Measurements from ENCODE around the gene TBL1Y. TPM values are rescaled to one million over a fixed set of nuclear protein-coding genes. Genes with fewer than 3 reads are reported as not detected.

The TBL1Y gene
- polyA plus RNA-seq, 3 donors = not detected

DNA sequence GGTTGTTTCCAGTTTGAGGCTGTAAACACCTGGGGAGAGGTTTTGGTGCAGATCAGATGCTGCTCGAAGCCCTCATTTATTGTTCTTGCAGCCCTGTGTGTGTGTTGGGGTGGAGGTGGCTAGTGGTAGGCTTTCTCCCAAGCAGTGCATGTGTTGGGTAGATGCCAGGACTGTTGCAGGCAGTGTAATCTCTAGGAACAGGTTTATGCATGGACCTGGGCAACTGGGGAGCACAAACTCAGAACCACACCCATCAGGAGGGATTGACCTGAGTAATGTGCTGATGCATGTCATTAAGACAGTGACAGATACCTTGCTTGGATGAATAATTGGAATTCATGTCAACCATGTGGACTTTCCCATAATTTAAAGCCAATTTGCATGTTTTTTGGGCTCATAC, 77.3 kb downstream of the TBL1Y start:
- Histone ChIP-seq H3K4me1 (ENCODE audit: control insufficient read depth in 1 of 2, insufficient read depth in 2 of 2, low read length in 2 of 2) (peaks cover 0 to 2% of the 10 kb centered on the region in 2 donors), H3K36me3 (replicated peaks in 1 of 2; ENCODE audit: control insufficient read depth in 1 of 2, insufficient read depth in 2 of 2, low read length in 2 of 2) (no peaks in the 10 kb centered on the region), H3K9ac (ENCODE audit: insufficient read depth, low read length, poor library complexity, severe bottlenecking) (no peak overlapping the region), H3K27me3 (ENCODE audit: control insufficient read depth in 2 of 2, insufficient read depth in 2 of 2, low read length in 2 of 2) (no peaks in the 10 kb centered on the region), H3K79me2 (ENCODE audit: insufficient read depth, low read length) (no peaks in the 10 kb centered on the region), H4K20me1 (ENCODE audit: insufficient read depth, low read length) (no peaks in the 10 kb centered on the region), H3K4me2 (replicated peaks; ENCODE audit: extremely low read depth, low read length, poor library complexity, severe bottlenecking) (no peak overlapping the region), H3K4me3 (replicated peaks in 1 of 3; ENCODE audit: low read depth in 2 of 3, low read length in 3 of 3) (no peak overlapping the region), H3K9me3 (replicated peaks in 1 of 2; ENCODE audit: control insufficient read depth in 1 of 2, insufficient read depth in 1 of 2, low read length in 2 of 2) (no peaks in the 10 kb centered on the region), H2AFZ (ENCODE audit: insufficient read depth, low read depth, low read length, poor library complexity, severe bottlenecking) (no peak overlapping the region), H3K27ac (ENCODE audit: low read depth in 1 of 2, low read length in 2 of 2) (no peak overlapping the region)
- intact Hi-C loops (cut with micrococcal nuclease) = no loop called here
- no peaks in the 10 kb centered on the region for H3K36me3 Mint-ChIP-seq
- H3K9me3 Mint-ChIP-seq = peaks cover 0 to 4% (median 0%) of the 10 kb centered on the region in 7 donors
- TF ChIP-seq CTCF (IDR thresholded peaks at IDR 0.05) = no peak
- no peak for DNase-seq
- H3K4me3 Mint-ChIP-seq = no peak overlapping the region
- no peaks in the 10 kb centered on the region for H3K4me1 Mint-ChIP-seq
- no peaks in the 10 kb centered on the region for H3K27me3 Mint-ChIP-seq (ENCODE audit: low read depth in 3 of 3)
- no CpG with 5 or more reads among the region's 1 CpG for WGBS (ENCODE audit: insufficient coverage)
- H3K27ac Mint-ChIP-seq = no peak overlapping the region

DNA sequence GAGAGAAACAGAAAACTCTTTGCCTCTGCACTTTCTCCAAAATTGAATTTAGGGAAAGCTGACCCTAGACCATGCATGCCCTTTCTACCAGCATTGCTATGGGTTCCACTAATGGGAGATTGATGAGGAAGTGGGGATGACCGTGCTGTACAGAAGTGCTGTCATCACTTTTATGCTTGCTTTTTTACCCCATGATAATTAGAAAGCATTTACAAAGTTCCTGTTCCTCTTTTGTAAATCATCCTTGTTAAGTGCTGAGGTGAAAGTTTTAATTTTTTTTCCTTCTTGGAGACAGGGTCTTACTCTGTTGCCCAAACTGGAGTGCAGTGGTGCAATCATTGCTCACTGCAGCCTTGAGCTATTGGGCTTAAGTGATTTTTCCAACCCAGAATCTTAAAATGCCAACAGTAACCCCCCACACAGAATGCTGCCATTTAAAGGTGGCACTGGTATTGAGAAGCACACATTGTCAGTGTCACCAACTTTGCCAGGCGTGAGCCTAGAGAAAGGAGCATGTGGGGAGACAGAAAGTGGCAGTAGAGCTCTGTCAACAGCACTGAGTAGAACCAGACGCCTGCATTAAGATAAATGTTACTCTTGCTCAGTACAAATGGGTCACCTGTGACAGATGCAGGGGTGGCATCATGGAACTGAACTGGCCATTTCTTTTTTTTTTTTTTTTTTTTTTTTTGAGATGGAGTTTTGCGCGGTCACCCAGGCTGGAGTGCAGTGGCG, 79.6 kb downstream of the TBL1Y start:
- H3K9me3 ChIP-seq (replicated peaks in 1 of 2; ENCODE audit: control insufficient read depth in 1 of 2, insufficient read depth in 1 of 2, low read length in 2 of 2) = no peaks in the 10 kb centered on the region
- peaks cover 0 to 2% of the 10 kb centered on the region in 2 donors for H3K4me1 ChIP-seq (ENCODE audit: control insufficient read depth in 1 of 2, insufficient read depth in 2 of 2, low read length in 2 of 2)
- WGBS (ENCODE audit: insufficient coverage) = no CpG with 5 or more reads among the region's 6 CpGs
- Mint-ChIP-seq H3K4me3 (no peak overlapping the region), H3K27ac (no peak overlapping the region), H3K9me3 (peaks cover 0 to 2% (median 0%) of the 10 kb centered on the region in 7 donors), H3K36me3 (no peaks in the 10 kb centered on the region), H3K4me1 (no peaks in the 10 kb centered on the region), H3K27me3 (ENCODE audit: low read depth in 3 of 3) (no peaks in the 10 kb centered on the region)
- no peak overlapping the region for H3K9ac ChIP-seq (ENCODE audit: insufficient read depth, low read length, poor library complexity, severe bottlenecking)
- H2AFZ ChIP-seq (ENCODE audit: insufficient read depth, low read depth, low read length, poor library complexity, severe bottlenecking) = no peak overlapping the region
- no peak for TF ChIP-seq CTCF (IDR thresholded peaks at IDR 0.05)
- H3K27ac ChIP-seq (ENCODE audit: low read depth in 1 of 2, low read length in 2 of 2) = no peak overlapping the region
- no peaks in the 10 kb centered on the region for H3K36me3 ChIP-seq (replicated peaks in 1 of 2; ENCODE audit: control insufficient read depth in 1 of 2, insufficient read depth in 2 of 2, low read length in 2 of 2)
- H3K4me2 ChIP-seq (replicated peaks; ENCODE audit: extremely low read depth, low read length, poor library complexity, severe bottlenecking) = no peak overlapping the region
- no peak overlapping the region for H3K4me3 ChIP-seq (replicated peaks in 1 of 3; ENCODE audit: low read depth in 2 of 3, low read length in 3 of 3)
- no peaks in the 10 kb centered on the region for H4K20me1 ChIP-seq (ENCODE audit: insufficient read depth, low read length)
- intact Hi-C loops (cut with micrococcal nuclease) = no loop called here
- peak in 2 of 3 donors; percentile 0 to 9 for DNase-seq
- no peaks in the 10 kb centered on the region for H3K27me3 ChIP-seq (ENCODE audit: control insufficient read depth in 2 of 2, insufficient read depth in 2 of 2, low read length in 2 of 2)
- H3K79me2 ChIP-seq (ENCODE audit: insufficient read depth, low read length) = no peaks in the 10 kb centered on the region

All from CD14-positive monocyte (primary cell).